ENCODE measurements around the gene HPSE2. TPM values are rescaled to one million over a fixed set of nuclear protein-coding genes. Genes with fewer than 3 reads are reported as not detected.

HPSE2 gene
- total RNA-seq: 10.6 TPM

- Histone ChIP-seq H3K4me1 (peaks cover 25% of the 10 kb centered on the region), H3K36me3 (no peaks in the 10 kb centered on the region), H3K9me3 (no peaks in the 10 kb centered on the region), H3K27me3 (no peaks in the 10 kb centered on the region), H3K4me3 (peak within 1 kb of the TSS; percentile 48 to 60), H3K27ac (peak within 1 kb of the TSS; percentile 79)
- intact Hi-C loops (cut with DNase I): no loop called here
- no peak for DNase-seq (ENCODE audit: extremely low spot score in 2 of 2)
- TF ChIP-seq POLR2A (IDR thresholded peaks at IDR 0.05) (no peak), CTCF (IDR thresholded peaks at IDR 0.05) (no peak), POLR2AphosphoS5 (IDR thresholded peaks at IDR 0.05; ENCODE audit: insufficient read depth in 1 of 2, low read depth in 1 of 2) (no peak)
These were observed at the start of gene HPSE2 for GRCh38 chr10:99235658-99236626. HPSE2 (minus strand) TSS chr10:99235852.

GRCh38 chr10:99280472-99280871, 44.8 kb upstream of the HPSE2 start:
- no peak overlapping the region for H3K4me3 ChIP-seq
- DNase-seq (ENCODE audit: extremely low spot score in 2 of 2): no peak
- no peaks in the 10 kb centered on the region for H3K4me1 ChIP-seq
- no peaks in the 10 kb centered on the region for H3K36me3 ChIP-seq
- H3K27me3 ChIP-seq: no peaks in the 10 kb centered on the region
- no peaks in the 10 kb centered on the region for H3K9me3 ChIP-seq
- intact Hi-C loops (cut with DNase I): no loop called here
- no peak overlapping the region for H3K27ac ChIP-seq
- TF ChIP-seq CTCF (IDR thresholded peaks at IDR 0.05) (no peak), POLR2AphosphoS5 (IDR thresholded peaks at IDR 0.05; ENCODE audit: insufficient read depth in 1 of 2, low read depth in 1 of 2) (no peak), POLR2A (IDR thresholded peaks at IDR 0.05) (no peak)

- TF ChIP-seq POLR2A (IDR thresholded peaks at IDR 0.05) (no peak), CTCF (IDR thresholded peaks at IDR 0.05) (no peak), POLR2AphosphoS5 (IDR thresholded peaks at IDR 0.05; ENCODE audit: insufficient read depth in 1 of 2, low read depth in 1 of 2) (no peak)
- intact Hi-C loops (cut with DNase I): no loop called here
- H3K27me3 ChIP-seq: no peaks in the 10 kb centered on the region
- no peak overlapping the region for H3K4me3 ChIP-seq
- no peak for DNase-seq (ENCODE audit: extremely low spot score in 2 of 2)
- H3K9me3 ChIP-seq: no peaks in the 10 kb centered on the region
- no peak overlapping the region for H3K27ac ChIP-seq
- no peaks in the 10 kb centered on the region for H3K36me3 ChIP-seq
- no peaks in the 10 kb centered on the region for H3K4me1 ChIP-seq
These were observed 44.0 kb upstream of the HPSE2 start for GRCh38 chr10:99279626-99280111.

- DNase-seq (ENCODE audit: extremely low spot score in 2 of 2): no peak
- H3K9me3 ChIP-seq: no peaks in the 10 kb centered on the region
- H3K27ac ChIP-seq: no peak overlapping the region
- no peaks in the 10 kb centered on the region for H3K27me3 ChIP-seq
- TF ChIP-seq POLR2AphosphoS5 (IDR thresholded peaks at IDR 0.05; ENCODE audit: insufficient read depth in 1 of 2, low read depth in 1 of 2): no peak
- peak in 1 of 3 experiments; percentile 19 for TF ChIP-seq CTCF (IDR thresholded peaks at IDR 0.05)
- no peaks in the 10 kb centered on the region for H3K36me3 ChIP-seq
- no peaks in the 10 kb centered on the region for H3K4me1 ChIP-seq
- no peak overlapping the region for H3K4me3 ChIP-seq
- intact Hi-C loops (cut with DNase I): no loop called here
These were observed 41.3 kb upstream of the HPSE2 start for GRCh38 chr10:99276848-99277486.

All from vagina (tissue), 2 donors.